ENCODE data around the gene DHX8.

- no peak for TF ChIP-seq CTCF (IDR thresholded peaks at IDR 0.05)
- no peak for TF ChIP-seq POLR2A (IDR thresholded peaks at IDR 0.05)
These were observed 84.8 kb downstream of the DHX8 start for GRCh38 chr17:43568506-43569082.
